Neural progenitor cell (in vitro differentiated cells): ENCODE results near the gene PAXX. TPM values are rescaled to one million over a fixed set of nuclear protein-coding genes. Genes with fewer than 3 reads are reported as not detected.

Source experiments
- DNase-seq: peaks from one replicate; pipeline ENCODE4 v3.0.0-alpha.2; 2016; ENCODE audit warnings: low spot score
- H2AFZ ChIP-seq: fragments of 200-600 bp; sonication (generic); replicated peaks from 2 replicates; pipeline ENCODE4 v1.6.1; 2016; ENCODE audit warnings: antibody characterized with exemption
- H3F3A ChIP-seq: fragments of 200-600 bp; sonication (generic); 2 replicates; pipeline ENCODE4 v1.6.1; 2016; ENCODE audit warnings: antibody characterized with exemption, low read depth
- H3K27ac ChIP-seq: fragments of 200-600 bp; sonication (generic); 2 replicates; pipeline ENCODE4 v1.5.1; 2016; ENCODE audit warnings: mild to moderate bottlenecking
- H3K27me3 ChIP-seq: fragments of 200-600 bp; sonication (generic); 2 replicates; pipeline ENCODE4 v1.6.1; 2016; ENCODE audit warnings: mild to moderate bottlenecking, moderate library complexity
- H3K36me3 ChIP-seq: fragments of 200-600 bp; sonication (generic); 2 replicates; pipeline ENCODE4 v1.5.1; 2016
- H3K4me1 ChIP-seq: fragments of 200-600 bp; sonication (generic); 2 replicates; pipeline ENCODE4 v1.6.1; 2016; ENCODE audit warnings: mixed run types
- H3K4me2 ChIP-seq: fragments of 200-600 bp; sonication (generic); 2 replicates; pipeline ENCODE4 v1.6.1; 2016
- H3K4me3 ChIP-seq: fragments of 200-600 bp; sonication (generic); 2 replicates; pipeline ENCODE4 v1.5.1; 2016
- H3K79me2 ChIP-seq: fragments of 200-600 bp; sonication (generic); 2 replicates; pipeline ENCODE4 v1.6.1; 2016; ENCODE audit warnings: low read depth
- H3K9ac ChIP-seq: fragments of 200-600 bp; sonication (generic); 2 replicates; pipeline ENCODE4 v1.6.1; 2016
- H3K9me3 ChIP-seq: fragments of 200-600 bp; sonication (generic); 2 replicates; pipeline ENCODE4 v1.5.1; 2016; ENCODE audit warnings: low read depth
- H4K20me1 ChIP-seq: fragments of 200-600 bp; sonication (generic); 2 replicates; pipeline ENCODE4 v1.6.1; 2016; ENCODE audit warnings: low read depth
- H3K27ac Mint-ChIP-seq: 3 replicates; pipeline ENCODE4 v1.8.0; 2021; ENCODE audit warnings: mixed read lengths
- H3K27me3 Mint-ChIP-seq: 2 replicates; pipeline ENCODE4 v1.8.0; 2022; ENCODE audit warnings: low read depth, mild to moderate bottlenecking, inconsistent platforms, moderate library complexity, mixed read lengths; ENCODE audit not compliant: insufficient read depth
- H3K36me3 Mint-ChIP-seq: 3 replicates; pipeline ENCODE4 v1.8.0; 2021; ENCODE audit warnings: mixed read lengths
- H3K4me1 Mint-ChIP-seq: 3 replicates; pipeline ENCODE4 v1.8.0; 2021; ENCODE audit warnings: mixed read lengths
- H3K4me3 Mint-ChIP-seq: 3 replicates; pipeline ENCODE4 v1.8.0; 2021; ENCODE audit warnings: mild to moderate bottlenecking, moderate library complexity, mixed read lengths
- H3K9me3 Mint-ChIP-seq: 3 replicates; pipeline ENCODE4 v1.8.0; 2020; ENCODE audit warnings: mixed read lengths
- EZH2 ChIP-seq: fragments of 200-600 bp; sonication (generic); IDR thresholded peaks from 2 replicates; pipeline ENCODE4 v1.6.1; 2017; ENCODE audit warnings: antibody characterized with exemption, mild to moderate bottlenecking, moderate library complexity
- EZH2phosphoT487 ChIP-seq: fragments of 200-600 bp; sonication (generic); IDR thresholded peaks from 2 replicates; pipeline ENCODE4 v1.6.1; 2017; ENCODE audit warnings: antibody characterized with exemption
- total RNA-seq: library from RNA; depleted of rRNA; stranded (reverse); fragments of >200 nt; gene quantifications from 2 replicates; pipeline ENCODE4 v1.2.3, GENCODE V29; 2015; ENCODE audit warnings: low replicate concordance
- TF ChIP-seq, protein P1 (sequence below): fragments of 200-600 bp; sonication (generic); IDR thresholded peaks from 2 replicates; pipeline ENCODE4 v1.5.1; 2017; ENCODE audit warnings: antibody characterized with exemption, mild to moderate bottlenecking

PAXX gene
- total RNA-seq, 1 donor from 2014 or later = 31.5 TPM

DNA sequence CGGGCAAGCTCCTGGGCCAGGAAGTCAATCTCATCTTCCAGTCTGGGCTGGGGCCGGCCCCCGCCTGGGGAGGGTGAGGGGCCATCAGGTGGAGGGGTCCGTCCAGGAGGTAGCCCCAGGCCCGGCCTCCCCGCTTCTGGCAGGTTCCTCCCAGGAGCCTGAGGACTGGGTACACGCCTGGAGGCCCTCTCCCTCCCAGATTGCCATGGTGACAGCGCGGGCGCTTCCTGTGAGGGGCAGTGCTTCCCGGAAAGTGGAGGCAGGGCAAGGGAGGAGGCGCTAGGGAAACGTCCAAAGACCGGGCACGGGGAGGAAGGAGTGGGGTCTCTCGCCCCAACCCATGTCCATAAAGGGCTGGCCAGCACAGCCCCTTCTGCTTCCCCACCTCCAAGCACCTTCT lies 48.9 kb downstream of the PAXX start:
- Mint-ChIP-seq H3K27me3 (peaks cover 5% of the 10 kb centered on the region), H3K4me1 (peaks cover 4% of the 10 kb centered on the region)
- no peak for TF ChIP-seq EZH2
- TF ChIP-seq EZH2phosphoT487 = no peak
- TF ChIP-seq, protein P1, sequence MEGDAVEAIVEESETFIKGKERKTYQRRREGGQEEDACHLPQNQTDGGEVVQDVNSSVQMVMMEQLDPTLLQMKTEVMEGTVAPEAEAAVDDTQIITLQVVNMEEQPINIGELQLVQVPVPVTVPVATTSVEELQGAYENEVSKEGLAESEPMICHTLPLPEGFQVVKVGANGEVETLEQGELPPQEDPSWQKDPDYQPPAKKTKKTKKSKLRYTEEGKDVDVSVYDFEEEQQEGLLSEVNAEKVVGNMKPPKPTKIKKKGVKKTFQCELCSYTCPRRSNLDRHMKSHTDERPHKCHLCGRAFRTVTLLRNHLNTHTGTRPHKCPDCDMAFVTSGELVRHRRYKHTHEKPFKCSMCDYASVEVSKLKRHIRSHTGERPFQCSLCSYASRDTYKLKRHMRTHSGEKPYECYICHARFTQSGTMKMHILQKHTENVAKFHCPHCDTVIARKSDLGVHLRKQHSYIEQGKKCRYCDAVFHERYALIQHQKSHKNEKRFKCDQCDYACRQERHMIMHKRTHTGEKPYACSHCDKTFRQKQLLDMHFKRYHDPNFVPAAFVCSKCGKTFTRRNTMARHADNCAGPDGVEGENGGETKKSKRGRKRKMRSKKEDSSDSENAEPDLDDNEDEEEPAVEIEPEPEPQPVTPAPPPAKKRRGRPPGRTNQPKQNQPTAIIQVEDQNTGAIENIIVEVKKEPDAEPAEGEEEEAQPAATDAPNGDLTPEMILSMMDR = no peak

DNA sequence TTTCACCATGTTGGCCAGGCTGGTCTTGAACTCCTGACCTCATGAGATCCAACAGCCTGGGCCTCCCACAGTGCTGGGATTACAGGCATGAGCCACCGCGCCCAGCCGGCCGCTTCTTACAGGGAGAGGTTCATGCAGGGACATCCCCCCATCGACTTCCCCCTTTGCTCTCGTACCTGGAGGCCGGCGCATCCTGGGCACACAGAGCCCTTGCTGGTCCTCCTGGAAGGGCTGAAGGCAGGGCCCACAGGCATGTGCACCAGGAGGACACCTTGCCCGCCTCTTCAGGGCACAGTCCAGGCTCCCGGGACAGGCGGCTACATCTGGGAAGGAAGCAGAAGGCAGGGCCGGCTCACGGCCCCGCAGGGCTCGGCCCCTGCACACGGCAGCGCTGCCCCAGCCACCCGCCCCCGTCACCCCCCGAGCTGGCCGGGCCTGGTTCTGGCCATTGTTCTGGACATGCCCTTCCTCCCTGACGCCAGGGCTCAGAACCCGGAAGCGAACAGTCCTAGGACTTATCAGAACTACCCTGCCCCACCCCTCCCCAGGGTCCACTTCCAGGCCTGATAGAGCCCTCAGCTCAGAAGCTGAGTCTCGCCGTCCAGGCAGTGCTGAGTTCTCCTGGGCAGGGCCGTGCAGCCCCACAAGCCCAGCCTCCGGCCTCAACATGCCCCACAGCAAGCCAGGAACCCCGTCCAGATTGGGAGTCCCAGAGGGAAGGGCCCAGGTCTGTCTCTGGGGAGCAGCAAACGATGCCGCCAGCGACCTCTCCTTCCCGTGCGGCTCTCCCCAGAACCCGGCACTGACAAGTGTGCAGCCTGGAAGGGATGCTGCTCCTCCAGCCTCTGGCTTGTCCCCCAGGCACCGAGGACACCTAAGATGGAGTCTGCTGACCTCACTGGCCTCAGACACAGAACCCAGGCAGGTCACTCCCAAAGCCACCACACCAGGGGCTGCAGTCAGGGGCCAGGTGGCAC lies 50.8 kb downstream of the PAXX start:
- Mint-ChIP-seq H3K27ac (no peak overlapping the region), H3K9me3 (no peaks in the 10 kb centered on the region), H3K36me3 (no peaks in the 10 kb centered on the region), H3K4me3 (peak overlapping the region; percentile 60), H3K27me3 (peaks cover 19% of the 10 kb centered on the region), H3K4me1 (peaks cover 4% of the 10 kb centered on the region)
- peaks cover 5% of the 10 kb centered on the region for H3F3A ChIP-seq
- no peak overlapping the region for H3K9ac ChIP-seq
- H3K4me3 ChIP-seq = no peak overlapping the region
- peaks cover 37% of the 10 kb centered on the region for H3K27me3 ChIP-seq
- H3K79me2 ChIP-seq = no peaks in the 10 kb centered on the region
- H3K36me3 ChIP-seq = no peaks in the 10 kb centered on the region
- no peak overlapping the region for H3K4me2 ChIP-seq
- H3K9me3 ChIP-seq = no peaks in the 10 kb centered on the region
- H4K20me1 ChIP-seq = peaks cover 44% of the 10 kb centered on the region
- TF ChIP-seq EZH2phosphoT487 = no peak
- TF ChIP-seq, protein P1 = no peak
- no peak for TF ChIP-seq EZH2
- peaks cover 6% of the 10 kb centered on the region for H3K4me1 ChIP-seq
- H3K27ac ChIP-seq = no peak overlapping the region
- no peak for DNase-seq
- H2AFZ ChIP-seq = no peak overlapping the region

More for the DNA sequence above, 48.9 kb downstream of the PAXX start:
- Histone ChIP-seq H3K27me3 (peaks cover 22% of the 10 kb centered on the region), H3K4me1 (peaks cover 6% of the 10 kb centered on the region), H3K36me3 (no peaks in the 10 kb centered on the region), H3K79me2 (no peaks in the 10 kb centered on the region), H2AFZ (no peak overlapping the region), H3K9me3 (no peaks in the 10 kb centered on the region), H3F3A (peaks cover 5% of the 10 kb centered on the region), H4K20me1 (peaks cover 32% of the 10 kb centered on the region), H3K9ac (no peak overlapping the region), H3K27ac (no peak overlapping the region), H3K4me2 (no peak overlapping the region), H3K4me3 (no peak overlapping the region)
- no peak for DNase-seq
- H3K27ac Mint-ChIP-seq = no peak overlapping the region
- H3K4me3 Mint-ChIP-seq = no peak overlapping the region
- no peaks in the 10 kb centered on the region for H3K9me3 Mint-ChIP-seq
- no peaks in the 10 kb centered on the region for H3K36me3 Mint-ChIP-seq

Other genes starting within 250 kb of the PAXX start
- gene LCN10, start 249.5 kb upstream of the PAXX start, total RNA-seq = not detected in 2 replicates
- gene LCN6, start 243.9 kb upstream of the PAXX start, total RNA-seq = not detected in 2 replicates
- gene LCN8, start 234.2 kb upstream of the PAXX start, total RNA-seq = not detected in 2 replicates
- not detected in 2 replicates for gene LCN15, start 227.9 kb upstream of the PAXX start, total RNA-seq
- 19.9 and 46.8 TPM in 2 replicates for gene TMEM141, start 201.1 kb upstream of the PAXX start, total RNA-seq
- gene CCDC183, start 196.1 kb upstream of the PAXX start, total RNA-seq = 0.84 and 2.1 TPM in 2 replicates
- gene RABL6, start 184.5 kb upstream of the PAXX start, total RNA-seq = 71.2 and 148 TPM in 2 replicates
- 0.77 TPM in 1 of 2 replicates, not detected in the other for gene AJM1, start 149.9 kb upstream of the PAXX start, total RNA-seq
- 58.8 and 110 TPM in 2 replicates for gene PHPT1, start 143.0 kb upstream of the PAXX start, total RNA-seq
- 2.6 and 8.3 TPM in 2 replicates for gene MAMDC4, start 140.1 kb upstream of the PAXX start, total RNA-seq
- 269 and 293 TPM in 2 replicates for gene EDF1, start 126.1 kb upstream of the PAXX start, total RNA-seq
- 16.1 and 33.9 TPM in 2 replicates for gene TRAF2, start 105.9 kb upstream of the PAXX start, total RNA-seq
- 21.5 and 85.1 TPM in 2 replicates for gene FBXW5, start 47.7 kb upstream of the PAXX start, total RNA-seq
- gene C8G, start 47.2 kb upstream of the PAXX start, total RNA-seq = not detected in 2 replicates
- gene LCN12, start 40.1 kb upstream of the PAXX start, total RNA-seq = 0.19 TPM in 1 of 2 replicates, not detected in the other
- gene PTGDS, start 14.9 kb upstream of the PAXX start, total RNA-seq = not detected in 2 replicates
- 0.09 TPM in 1 of 2 replicates, not detected in the other for gene LCNL1, start 9.4 kb upstream of the PAXX start, total RNA-seq
- not detected in 2 replicates for gene CLIC3, start 4.1 kb downstream of the PAXX start, total RNA-seq
- 2.7 and 19.7 TPM in 2 replicates for gene ABCA2, start 35.8 kb downstream of the PAXX start, total RNA-seq
- not detected in 2 replicates for gene FUT7, start 39.7 kb downstream of the PAXX start, total RNA-seq
- gene NPDC1, start 53.8 kb downstream of the PAXX start, total RNA-seq = 3.8 and 31.3 TPM in 2 replicates
- not detected in 2 replicates for gene ENTPD2, start 61.6 kb downstream of the PAXX start, total RNA-seq
- 5.7 and 27.7 TPM in 2 replicates for gene SAPCD2, start 78.1 kb downstream of the PAXX start, total RNA-seq
- 0.12 and 0.51 TPM in 2 replicates for gene UAP1L1, start 85.1 kb downstream of the PAXX start, total RNA-seq
- 24.6 and 43.5 TPM in 2 replicates for gene MAN1B1, start 94.6 kb downstream of the PAXX start, total RNA-seq
- gene DPP7, start 122.3 kb downstream of the PAXX start, total RNA-seq = 2.6 and 24.3 TPM in 2 replicates
- gene GRIN1, start 146.7 kb downstream of the PAXX start, total RNA-seq = 0.03 TPM in 1 of 2 replicates, not detected in the other
- gene LRRC26, start 177.6 kb downstream of the PAXX start, total RNA-seq = 0.59 TPM in 1 of 2 replicates, not detected in the other
- gene TMEM210, start 179.6 kb downstream of the PAXX start, total RNA-seq = not detected in 2 replicates
- 18.9 and 30.9 TPM in 2 replicates for gene ANAPC2, start 196.1 kb downstream of the PAXX start, total RNA-seq
- 27.9 and 69.8 TPM in 2 replicates for gene SSNA1, start 196.3 kb downstream of the PAXX start, total RNA-seq
- 3.4 and 9.1 TPM in 2 replicates for gene TPRN, start 208.3 kb downstream of the PAXX start, total RNA-seq
- gene TMEM203, start 213.2 kb downstream of the PAXX start, total RNA-seq = 21.6 and 43.7 TPM in 2 replicates
- gene NDOR1, start 213.3 kb downstream of the PAXX start, total RNA-seq = 5.1 and 20.5 TPM in 2 replicates
- gene RNF208, start 229.8 kb downstream of the PAXX start, total RNA-seq = 0.77 and 0.84 TPM in 2 replicates
- gene CYSRT1, start 232.8 kb downstream of the PAXX start, total RNA-seq = 0.56 TPM in 1 of 2 replicates, not detected in the other
- not detected in 2 replicates for gene RNF224, start 235.1 kb downstream of the PAXX start, total RNA-seq
- gene SLC34A3, start 238.5 kb downstream of the PAXX start, total RNA-seq = not detected in 2 replicates
- 183 and 367 TPM in 2 replicates for gene TUBB4B, start 248.9 kb downstream of the PAXX start, total RNA-seq